ENCODE measurements around the gene RSRP1. TPM values are rescaled to one million over a fixed set of nuclear protein-coding genes. Genes with fewer than 3 reads are reported as not detected.
"Not testable (repeated sequence)": the region's sequence is repeated elsewhere in the genome, so short reads cannot be mapped to it uniquely, and the experiment has no call there.

The RSRP1 gene
- total and polyA plus RNA-seq, 2 experiments from 2014 or later, result 153 to 160 TPM

- Histone ChIP-seq H3K79me2 (peaks cover 34% of the 10 kb centered on the region), H4K20me1 (ENCODE audit: insufficient read depth, poor library complexity, severe bottlenecking) (no peaks in the 10 kb centered on the region), H3K27ac (no peak overlapping the region), H3K4me3 (no peak overlapping the region), H3K4me2 (no peak overlapping the region), H2AFZ (no peak overlapping the region), H3K9me3 (ENCODE audit: low read depth) (no peaks in the 10 kb centered on the region), H3K36me3 (replicated peaks; ENCODE audit: insufficient read depth, low read depth) (no peaks in the 10 kb centered on the region), H3K27me3 (no peaks in the 10 kb centered on the region), H3K4me1 (ENCODE audit: insufficient read depth) (peaks cover 18% of the 10 kb centered on the region), H3K9me2 (replicated peaks; ENCODE audit: insufficient read depth) (no peaks in the 10 kb centered on the region)
- TF ChIP-seq EZH2 (IDR thresholded peaks at IDR 0.05; ENCODE audit: borderline replicate concordance) (no peak), CTCF (IDR thresholded peaks at IDR 0.05; ENCODE audit: poor library complexity) (no peak), EZH2phosphoT487 (IDR thresholded peaks at IDR 0.05; ENCODE audit: low read depth, severe bottlenecking, unreplicated experiment) (no peak)
- no peak for DNase-seq (ENCODE audit: low spot score)
- WGBS (ENCODE audit: low lambda C conversion rate, missing lambda C conversion rate), result 97% methylated on average over 11 of the region's 11 CpGs
Measured at GRCh38 chr1:25238046-25238445, 9.2 kb downstream of the RSRP1 start.

GRCh38 chr1:25236261-25236660 is 11.0 kb downstream of the RSRP1 start:
- not testable (repeated sequence) for H3K27ac ChIP-seq; H3K4me3 ChIP-seq; H3K4me2 ChIP-seq; H3K36me3 ChIP-seq (replicated peaks; ENCODE audit: insufficient read depth, low read depth); H3K27me3 ChIP-seq; H2AFZ ChIP-seq; H3K9me3 ChIP-seq (ENCODE audit: low read depth); H3K9me2 ChIP-seq (replicated peaks; ENCODE audit: insufficient read depth); DNase-seq (ENCODE audit: low spot score); H4K20me1 ChIP-seq (ENCODE audit: insufficient read depth, poor library complexity, severe bottlenecking)
- H3K4me1 ChIP-seq (ENCODE audit: insufficient read depth), result peaks cover 18% of the 10 kb centered on the region
- WGBS (ENCODE audit: low lambda C conversion rate, missing lambda C conversion rate), result 97% methylated on average over 7 of the region's 7 CpGs
- peaks cover 36% of the 10 kb centered on the region for H3K79me2 ChIP-seq

- peaks cover 43% of the 10 kb centered on the region for H3K79me2 ChIP-seq
- not testable (repeated sequence) for H3K4me3 ChIP-seq; H3K4me1 ChIP-seq (ENCODE audit: insufficient read depth); H4K20me1 ChIP-seq (ENCODE audit: insufficient read depth, poor library complexity, severe bottlenecking); H3K4me2 ChIP-seq; DNase-seq (ENCODE audit: low spot score); H3K36me3 ChIP-seq (replicated peaks; ENCODE audit: insufficient read depth, low read depth); H3K27me3 ChIP-seq; H3K9me2 ChIP-seq (replicated peaks; ENCODE audit: insufficient read depth); H3K9me3 ChIP-seq (ENCODE audit: low read depth); H3K27ac ChIP-seq; H2AFZ ChIP-seq
- WGBS (ENCODE audit: low lambda C conversion rate, missing lambda C conversion rate), result 97% methylated on average over 10 of the region's 10 CpGs
Measured at GRCh38 chr1:25235411-25235810, 11.8 kb downstream of the RSRP1 start.

GRCh38 chr1:25232866-25233784 is 14.1 kb downstream of the RSRP1 start:
- no peak for TF ChIP-seq EZH2 (IDR thresholded peaks at IDR 0.05; ENCODE audit: borderline replicate concordance)
- no peak for TF ChIP-seq EZH2phosphoT487 (IDR thresholded peaks at IDR 0.05; ENCODE audit: low read depth, severe bottlenecking, unreplicated experiment)
- Histone ChIP-seq H4K20me1 (ENCODE audit: insufficient read depth, poor library complexity, severe bottlenecking) (no peaks in the 10 kb centered on the region), H3K79me2 (peaks cover 50% of the 10 kb centered on the region), H3K4me1 (ENCODE audit: insufficient read depth) (peaks cover 5% of the 10 kb centered on the region), H3K36me3 (replicated peaks; ENCODE audit: insufficient read depth, low read depth) (no peaks in the 10 kb centered on the region), H3K27me3 (no peaks in the 10 kb centered on the region), H2AFZ (peak overlapping the region; percentile 61), H3K9me2 (replicated peaks; ENCODE audit: insufficient read depth) (no peaks in the 10 kb centered on the region), H3K27ac (peak overlapping the region; percentile 95), H3K4me2 (peak overlapping the region; percentile 83), H3K4me3 (peak overlapping the region; percentile 64), H3K9me3 (ENCODE audit: low read depth) (no peaks in the 10 kb centered on the region)
- DNase-seq (ENCODE audit: low spot score), result peak; percentile 91
- 26% methylated on average over 13 of the region's 13 CpGs for WGBS (ENCODE audit: low lambda C conversion rate, missing lambda C conversion rate)

Measured in hepatocyte (in vitro differentiated cells).